OCI-LY1 (cell line): Measurements from ENCODE around the gene SORT1.

Experiments used
- H2AFZ ChIP-seq: fragments of 200-600 bp; sonication (generic), shearing (Covaris generic); 2 replicates; pipeline ENCODE4 v1.6.0; 2014; ENCODE audit warnings: antibody characterized with exemption, mild to moderate bottlenecking, low read length
- H3F3A ChIP-seq: fragments of 200-600 bp; sonication (generic), shearing (Covaris generic); 2 replicates; pipeline ENCODE4 v1.6.0; 2014; ENCODE audit warnings: mild to moderate bottlenecking, antibody characterized with exemption, low read length, moderate library complexity; ENCODE audit not compliant: insufficient read depth
- H3K27ac ChIP-seq: fragments of 200-600 bp; sonication (generic); 2 replicates; pipeline ENCODE4 v1.5.1; 2014; ENCODE audit warnings: low read length, mixed run types, mild to moderate bottlenecking, low read depth; ENCODE audit not compliant: poor library complexity, severe bottlenecking
- H3K27me3 ChIP-seq: fragments of 200-600 bp; sonication (generic); 2 replicates; pipeline ENCODE4 v1.6.0; 2014; ENCODE audit warnings: antibody characterized with exemption, mild to moderate bottlenecking, low read length, moderate library complexity; ENCODE audit not compliant: insufficient read depth
- H3K36me3 ChIP-seq: fragments of 200-600 bp; sonication (generic); 2 replicates; pipeline ENCODE4 v1.6.1; 2014; ENCODE audit warnings: mild to moderate bottlenecking, antibody characterized with exemption, low read length, moderate library complexity, mixed read lengths; ENCODE audit not compliant: insufficient read depth
- H3K4me1 ChIP-seq: fragments of 200-600 bp; sonication (generic); 2 replicates; pipeline ENCODE4 v1.5.1; 2014; ENCODE audit warnings: mild to moderate bottlenecking, low read length, moderate library complexity; ENCODE audit not compliant: insufficient read depth, severe bottlenecking
- H3K4me2 ChIP-seq: fragments of 200-600 bp; sonication (generic), shearing (Covaris generic); 2 replicates; pipeline ENCODE4 v1.6.1; 2014; ENCODE audit warnings: low read length
- H3K4me3 ChIP-seq: fragments of 200-600 bp; sonication (generic); 2 replicates; pipeline ENCODE4 v1.5.1; 2014; ENCODE audit warnings: low read length, low read depth, mild to moderate bottlenecking, mixed read lengths; ENCODE audit not compliant: poor library complexity, severe bottlenecking
- H3K79me2 ChIP-seq: fragments of 200-600 bp; shearing (Covaris generic); 2 replicates; pipeline ENCODE4 v1.6.1; 2016; ENCODE audit warnings: mixed run types, low read length, mixed read lengths; ENCODE audit not compliant: insufficient read depth
- H3K9ac ChIP-seq: fragments of 200-600 bp; sonication (generic), shearing (Covaris generic); 2 replicates; pipeline ENCODE4 v1.6.1; 2014; ENCODE audit warnings: mild to moderate bottlenecking, low read length, mixed read lengths
- H3K9me2 ChIP-seq: fragments of 200-600 bp; sonication (generic), shearing (Covaris generic); 2 replicates; pipeline ENCODE4 v1.6.1; 2014; ENCODE audit warnings: low read depth, mild to moderate bottlenecking, low read length, mixed read lengths
- H3K9me3 ChIP-seq: fragments of 200-600 bp; shearing (Covaris generic); 2 replicates; pipeline ENCODE4 v1.6.1; 2014; ENCODE audit warnings: low read length, mixed read lengths
- H4K20me1 ChIP-seq: fragments of 200-600 bp; sonication (generic), shearing (Covaris generic); 2 replicates; pipeline ENCODE4 v1.6.0; 2016; ENCODE audit warnings: mild to moderate bottlenecking, low read length; ENCODE audit not compliant: insufficient read depth
- EZH2 ChIP-seq: fragments of 200-600 bp; sonication (generic), shearing (Covaris generic); IDR thresholded peaks from 2 replicates; pipeline ENCODE4 v1.8.0; 2017; ENCODE audit warnings: borderline replicate concordance, mixed run types, mild to moderate bottlenecking, antibody characterized with exemption, low read length, moderate library complexity, mixed read lengths
- TF ChIP-seq, protein P1 (sequence below): fragments of 200-600 bp; sonication (generic), shearing (Covaris generic); IDR thresholded peaks from 2 replicates; pipeline ENCODE4 v1.5.1; 2017; ENCODE audit warnings: mild to moderate bottlenecking, antibody characterized with exemption, low read length, moderate library complexity, mixed read lengths

SORT1 gene

DNA sequence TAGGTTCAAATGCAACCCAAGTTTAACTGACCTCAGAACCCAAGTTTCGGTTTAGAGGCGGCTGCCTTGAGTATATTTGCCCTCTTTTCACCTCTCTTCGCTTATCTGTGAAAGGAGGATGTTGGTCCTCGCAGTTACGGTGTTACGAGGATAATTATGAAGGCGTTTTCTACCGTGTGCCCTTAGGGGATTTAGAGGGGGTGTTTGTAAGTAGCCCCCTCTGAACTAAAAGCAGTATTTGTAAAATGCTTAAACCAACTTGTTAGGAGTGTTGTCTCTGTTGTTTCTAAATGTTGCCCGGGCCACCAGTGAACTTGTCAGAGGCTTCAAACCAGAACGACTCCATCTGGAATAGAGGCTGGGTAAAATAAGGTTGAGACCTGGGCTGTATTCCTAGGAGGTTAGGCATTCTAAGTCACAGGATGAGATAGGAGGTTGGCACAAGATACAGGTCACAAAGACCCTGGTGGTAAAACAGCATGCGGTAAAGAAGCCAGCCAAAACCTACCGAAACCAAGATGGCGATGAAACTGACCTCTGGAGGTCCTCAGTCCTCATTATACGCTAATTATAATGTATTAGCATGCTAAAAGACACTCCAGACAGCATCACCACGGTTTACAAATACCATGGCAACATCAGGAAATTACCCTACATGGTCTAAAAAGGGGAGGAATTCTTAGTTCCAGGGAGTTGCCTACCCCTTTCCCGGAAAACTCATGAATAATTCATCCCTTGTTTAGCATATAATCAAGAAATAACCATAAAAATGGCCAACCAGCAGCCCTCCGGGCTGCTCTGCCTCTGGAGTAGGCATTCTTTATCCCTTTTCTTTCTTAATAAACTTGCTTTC, 113.7 kb downstream of the SORT1 start:
- peak overlapping the region; percentile 80 for H3K4me3 ChIP-seq

DNA sequence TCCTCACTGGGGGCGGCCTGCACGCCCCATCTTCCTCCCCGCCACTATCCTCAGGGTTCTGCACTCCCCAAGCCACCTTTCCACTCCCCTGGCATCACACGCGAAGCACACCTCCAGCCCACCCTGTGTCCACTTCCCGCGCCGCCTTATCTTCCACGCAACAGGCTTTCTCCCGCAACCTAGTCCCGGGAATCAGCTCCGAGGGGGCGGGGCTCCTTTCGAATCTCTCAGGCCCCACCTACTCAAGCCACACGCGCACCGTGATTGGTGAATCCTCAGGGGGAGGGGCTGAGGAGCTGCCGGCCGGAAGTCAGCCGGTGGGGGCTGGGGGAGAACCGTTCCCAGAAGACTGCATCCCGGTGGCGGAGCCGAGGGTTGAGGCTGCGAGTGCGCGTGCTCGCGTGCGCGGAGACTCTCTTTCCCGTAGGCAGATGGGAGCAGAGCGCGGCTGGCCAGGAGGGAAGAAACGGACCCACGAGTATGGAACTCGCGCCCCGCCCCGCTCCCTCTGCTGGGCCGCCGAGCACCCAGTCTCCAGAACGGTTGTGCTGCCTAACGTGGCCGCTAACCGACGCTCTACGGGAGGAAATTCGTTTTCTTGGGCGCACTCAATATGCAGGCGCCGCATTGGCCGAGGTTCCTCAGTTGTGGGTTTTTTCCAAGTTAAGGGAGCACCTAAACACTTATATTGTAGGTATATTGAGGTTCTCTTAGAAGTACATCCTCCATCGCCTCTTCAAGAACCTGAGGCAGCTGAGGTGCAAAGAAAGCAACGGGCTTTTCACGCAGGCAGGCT, 114.6 kb downstream of the SORT1 start, which contains the start of gene PSRC1:
TSS of gene PSRC1 (minus strand) at position 194 of the 796 bp plus-strand sequence.
- Histone ChIP-seq H3K4me2 (peak within 1 kb of the TSS; percentile 75), H3K27ac (peak within 1 kb of the TSS; percentile 5), H3K9me3 (no peaks in the 10 kb centered on the region), H4K20me1 (no peaks in the 10 kb centered on the region), H3K4me1 (peaks cover 23% of the 10 kb centered on the region), H3K9ac (peak within 1 kb of the TSS; percentile 70), H3K4me3 (peak within 1 kb of the TSS; percentile 80), H3K9me2 (no peaks in the 10 kb centered on the region), H2AFZ (peak within 1 kb of the TSS; percentile 55; the same call in 1 of the 2 replicates), H3K79me2 (no peaks in the 10 kb centered on the region), H3K36me3 (no peaks in the 10 kb centered on the region; the same call in 1 of the 2 replicates), H3K27me3 (no peaks in the 10 kb centered on the region), H3F3A (no peaks in the 10 kb centered on the region; the same call in 1 of the 2 replicates)
- no peak for TF ChIP-seq EZH2
- TF ChIP-seq, protein P1, sequence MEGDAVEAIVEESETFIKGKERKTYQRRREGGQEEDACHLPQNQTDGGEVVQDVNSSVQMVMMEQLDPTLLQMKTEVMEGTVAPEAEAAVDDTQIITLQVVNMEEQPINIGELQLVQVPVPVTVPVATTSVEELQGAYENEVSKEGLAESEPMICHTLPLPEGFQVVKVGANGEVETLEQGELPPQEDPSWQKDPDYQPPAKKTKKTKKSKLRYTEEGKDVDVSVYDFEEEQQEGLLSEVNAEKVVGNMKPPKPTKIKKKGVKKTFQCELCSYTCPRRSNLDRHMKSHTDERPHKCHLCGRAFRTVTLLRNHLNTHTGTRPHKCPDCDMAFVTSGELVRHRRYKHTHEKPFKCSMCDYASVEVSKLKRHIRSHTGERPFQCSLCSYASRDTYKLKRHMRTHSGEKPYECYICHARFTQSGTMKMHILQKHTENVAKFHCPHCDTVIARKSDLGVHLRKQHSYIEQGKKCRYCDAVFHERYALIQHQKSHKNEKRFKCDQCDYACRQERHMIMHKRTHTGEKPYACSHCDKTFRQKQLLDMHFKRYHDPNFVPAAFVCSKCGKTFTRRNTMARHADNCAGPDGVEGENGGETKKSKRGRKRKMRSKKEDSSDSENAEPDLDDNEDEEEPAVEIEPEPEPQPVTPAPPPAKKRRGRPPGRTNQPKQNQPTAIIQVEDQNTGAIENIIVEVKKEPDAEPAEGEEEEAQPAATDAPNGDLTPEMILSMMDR, result peak; percentile 42; the same call in 1 of the 2 replicates

More for the DNA sequence above, 113.7 kb downstream of the SORT1 start:
- Histone ChIP-seq H3F3A (no peaks in the 10 kb centered on the region), H4K20me1 (no peaks in the 10 kb centered on the region), H3K9me2 (no peaks in the 10 kb centered on the region), H3K79me2 (no peaks in the 10 kb centered on the region), H3K9me3 (no peaks in the 10 kb centered on the region), H3K27ac (peak overlapping the region; percentile 5), H3K27me3 (no peaks in the 10 kb centered on the region), H3K4me2 (peak overlapping the region; percentile 75), H3K4me1 (peaks cover 23% of the 10 kb centered on the region), H3K36me3 (no peaks in the 10 kb centered on the region; the same call in 1 of the 2 replicates), H2AFZ (peak overlapping the region; percentile 55; the same call in 1 of the 2 replicates), H3K9ac (peak overlapping the region; percentile 70)
- TF ChIP-seq, protein P1, result no peak
- TF ChIP-seq EZH2, result no peak

DNA sequence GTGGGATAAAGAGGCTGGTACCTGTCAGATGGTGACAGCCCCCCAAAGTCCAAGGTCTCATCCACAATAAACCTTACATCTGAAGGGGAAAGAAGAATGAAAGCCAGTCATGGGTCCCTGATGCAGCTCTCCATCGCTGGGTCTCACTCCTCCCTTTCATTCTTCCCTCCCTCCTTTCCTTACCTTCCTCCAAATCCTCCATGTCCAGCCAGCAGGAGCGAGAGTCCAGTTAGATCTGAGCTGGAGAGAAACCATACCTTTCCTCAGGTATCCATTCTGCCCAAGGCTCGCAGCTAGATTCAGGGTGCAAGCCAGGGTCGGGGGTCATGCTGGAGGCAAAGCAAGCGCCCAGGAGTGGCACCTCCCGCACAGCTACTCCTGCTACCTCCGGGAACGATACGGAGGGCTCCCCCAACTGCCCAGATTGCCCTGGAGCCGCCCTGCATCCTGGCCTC, 115.2 kb downstream of the SORT1 start:
- no peaks in the 10 kb centered on the region; the same call in 1 of the 2 replicates for H3F3A ChIP-seq
- H3K79me2 ChIP-seq, result no peaks in the 10 kb centered on the region
- no peaks in the 10 kb centered on the region for H3K9me2 ChIP-seq
- peaks cover 23% of the 10 kb centered on the region for H3K4me1 ChIP-seq
- H4K20me1 ChIP-seq, result no peaks in the 10 kb centered on the region
- no peaks in the 10 kb centered on the region for H3K9me3 ChIP-seq
- no peak overlapping the region for H3K27ac ChIP-seq
- peak overlapping the region; percentile 75 for H3K4me2 ChIP-seq
- TF ChIP-seq EZH2, result no peak
- TF ChIP-seq, protein P1, result no peak
- H3K9ac ChIP-seq, result peak overlapping the region; percentile 70
- peak overlapping the region; percentile 80 for H3K4me3 ChIP-seq
- no peaks in the 10 kb centered on the region; the same call in 1 of the 2 replicates for H3K36me3 ChIP-seq
- no peaks in the 10 kb centered on the region for H3K27me3 ChIP-seq
- no peak overlapping the region for H2AFZ ChIP-seq
